Upper lobe of left lung (tissue), 4 donors: ENCODE results near the gene ZNF185.

Source experiments
- EP300 ChIP-seq, 4 donors: sonication (generic); formaldehyde crosslinking; IDR thresholded peaks; one replicate each; pipeline ENCODE4 v1.5.1; 2017; ENCODE audit warnings: antibody characterized with exemption in 4 of 4, control low read depth in 2 of 4
- POLR2A ChIP-seq, 4 donors: fragments of 450-650 bp; IDR thresholded peaks; one replicate each; pipeline ENCODE4 v1.5.1; 2016 to 2017; ENCODE audit warnings: antibody characterized with exemption in 4 of 4, mild to moderate bottlenecking in 2 of 4

- TF ChIP-seq POLR2A (IDR thresholded peaks at IDR 0.05) (no peak), EP300 (IDR thresholded peaks at IDR 0.05) (no peak)
Observed at GRCh38 chrX:152937236-152937635, 39.4 kb downstream of the ZNF185 start.
